Tibial artery (tissue), 4 donors: ENCODE results near the gene CD44.

ENCODE experiments used
- DNase-seq, 2 donors: peaks; one replicate each; pipeline ENCODE4 v3.0.0-alpha.2; 2019
- H3K27ac ChIP-seq, 2 donors: fragments of 200-600 bp; sonication (generic) in 1 of 2; 1 replicate in 1 of 2; 2 replicates in 1 of 2; pipeline ENCODE4 v1.5.1; 2018 to 2019; ENCODE audit warnings: mild to moderate bottlenecking in 1 of 2
- H3K27me3 ChIP-seq, 2 donors: fragments of 200-600 bp; sonication (generic) in 1 of 2; one replicate each; pipeline versions ENCODE4 v1.5.1 to v1.6.0; 2016 to 2019
- H3K36me3 ChIP-seq, 3 donors: fragments of 200-600 bp; sonication (generic) in 2 of 3; one replicate each; pipeline ENCODE4 v1.5.1; 2016 to 2019; ENCODE audit warnings: mild to moderate bottlenecking in 2 of 3
- H3K4me1 ChIP-seq, 4 donors: fragments of 200-600 bp; sonication (generic) in 2 of 4; 1 replicate in 3 of 4; 2 replicates in 1 of 4; pipeline ENCODE4 v1.5.1; 2016 to 2019
- H3K4me3 ChIP-seq, 2 donors: fragments of 200-600 bp; sonication (generic) in 1 of 2; 1 replicate in 1 of 2; 2 replicates in 1 of 2; pipeline ENCODE4 v1.5.1; 2018 to 2019; ENCODE audit warnings: mild to moderate bottlenecking in 2 of 2
- H3K9me3 ChIP-seq, 3 donors: fragments of 200-600 bp; sonication (generic) in 1 of 3; one replicate each; pipeline ENCODE4 v1.5.1; 2016 to 2019
- CTCF ChIP-seq, 2 experiments: fragments of 200-600 bp in 1 of 2; fragments of 450-650 bp in 1 of 2; IDR thresholded peaks; one replicate each; pipeline ENCODE4 v1.5.1; 2017 to 2019; ENCODE audit warnings: antibody characterized with exemption in 2 of 2, mild to moderate bottlenecking in 1 of 2, moderate library complexity in 1 of 2
- intact Hi-C: fragments of 100-400 bp; cut with DNase I; formaldehyde crosslinking; loops from one replicate; pipeline ENCODE4 v1.15.0; 2023; ENCODE audit warnings: low total_unique reads

Gene CD44

GRCh38 chr11:35131094-35131493 is 7.9 kb upstream of the CD44 start:
- no peaks in the 10 kb centered on the region for H3K9me3 ChIP-seq
- intact Hi-C loops: no loop called here
- no peak overlapping the region for H3K4me3 ChIP-seq
- H3K27ac ChIP-seq: no peak overlapping the region
- no peaks in the 10 kb centered on the region for H3K4me1 ChIP-seq
- no peaks in the 10 kb centered on the region for H3K36me3 ChIP-seq
- no peak for DNase-seq
- no peak for TF ChIP-seq CTCF (IDR thresholded peaks at IDR 0.05)
- no peaks in the 10 kb centered on the region for H3K27me3 ChIP-seq

- intact Hi-C loops: no loop called here
- H3K27ac ChIP-seq: no peak overlapping the region
- H3K9me3 ChIP-seq: no peaks in the 10 kb centered on the region
- no peak for DNase-seq
- H3K4me3 ChIP-seq: no peak overlapping the region
- no peaks in the 10 kb centered on the region for H3K36me3 ChIP-seq
- H3K4me1 ChIP-seq: no peaks in the 10 kb centered on the region
- no peaks in the 10 kb centered on the region for H3K27me3 ChIP-seq
- no peak for TF ChIP-seq CTCF (IDR thresholded peaks at IDR 0.05)
Observed at GRCh38 chr11:35131886-35132285, 7.1 kb upstream of the CD44 start.

GRCh38 chr11:35133656-35134055 is 5.3 kb upstream of the CD44 start:
- Histone ChIP-seq H3K36me3 (no peaks in the 10 kb centered on the region), H3K27ac (no peak overlapping the region), H3K9me3 (no peaks in the 10 kb centered on the region), H3K4me1 (peaks cover 0 to 8% (median 2%) of the 10 kb centered on the region in 4 donors), H3K27me3 (no peaks in the 10 kb centered on the region), H3K4me3 (no peak overlapping the region)
- no peak for TF ChIP-seq CTCF (IDR thresholded peaks at IDR 0.05)
- no peak for DNase-seq
- intact Hi-C loops: no loop called here

- TF ChIP-seq CTCF (IDR thresholded peaks at IDR 0.05): no peak
- no peak for DNase-seq
- intact Hi-C loops: no loop called here
Observed at GRCh38 chr11:35134403-35135148, 4.4 kb upstream of the CD44 start.

GRCh38 chr11:35135222-35135621 is 3.7 kb upstream of the CD44 start:
- Histone ChIP-seq H3K9me3 (no peaks in the 10 kb centered on the region), H3K27ac (no peak overlapping the region), H3K36me3 (no peaks in the 10 kb centered on the region), H3K4me3 (no peak overlapping the region), H3K27me3 (no peaks in the 10 kb centered on the region), H3K4me1 (peaks cover 0 to 12% (median 4%) of the 10 kb centered on the region in 4 donors)
- DNase-seq: no peak
- no peak for TF ChIP-seq CTCF (IDR thresholded peaks at IDR 0.05)
- intact Hi-C loops: no loop called here

More at GRCh38 chr11:35134403-35135148, 4.4 kb upstream of the CD44 start:
- Histone ChIP-seq H3K4me1 (peaks cover 0 to 8% (median 2%) of the 10 kb centered on the region in 4 donors), H3K36me3 (no peaks in the 10 kb centered on the region), H3K4me3 (no peak overlapping the region), H3K9me3 (no peaks in the 10 kb centered on the region), H3K27ac (no peak overlapping the region), H3K27me3 (no peaks in the 10 kb centered on the region)
